A673 (cell line): ENCODE measurements around the gene IL20RA. TPM values are rescaled to one million over a fixed set of nuclear protein-coding genes. Genes with fewer than 3 reads are reported as not detected.

ENCODE experiments used
- BruUV-seq: library from RNA; stranded (reverse); fragments of 400-500 nt; replicated peaks from 2 replicates; lab custom pipeline; 2021; lab: Mats Ljungman, UMichigan
- CTCF ChIA-PET: fragments of 300-600 bp; sonication (Branson Sonifier 250); formaldehyde crosslinking; loops from one replicate; lab custom pipeline; 2022; ENCODE audit warnings: antibody characterized with exemption; lab: Charles Lee
- POLR2A ChIA-PET: fragments of 300-600 bp; sonication (Branson Sonifier 250); formaldehyde crosslinking; loops from one replicate; lab custom pipeline; 2022; ENCODE audit warnings: antibody characterized with exemption; ENCODE audit not compliant: low non-redundant PET; lab: Charles Lee
- DNase-seq: peaks from one replicate; pipeline ENCODE4 v3.0.0-alpha.2; 2015; ENCODE audit warnings: low spot score
- H3K27ac ChIP-seq: fragments of 200-600 bp; sonication (generic); 2 replicates; pipeline ENCODE4 v1.5.1; 2016; ENCODE audit warnings: mixed run types, low read depth, mild to moderate bottlenecking, mixed read lengths, antibody characterized with exemption, low read length; ENCODE audit not compliant: poor library complexity, severe bottlenecking
- H3K27me3 ChIP-seq: fragments of 200-600 bp; sonication (generic); replicated peaks from 2 replicates; pipeline ENCODE4 v1.6.1; 2017; ENCODE audit warnings: mixed run types, low read depth, mild to moderate bottlenecking, mixed read lengths, antibody characterized with exemption, low read length; ENCODE audit not compliant: insufficient read depth, poor library complexity
- H3K36me3 ChIP-seq: fragments of 200-600 bp; sonication (generic); 2 replicates; pipeline ENCODE4 v1.6.1; 2016; ENCODE audit warnings: mixed run types, mild to moderate bottlenecking, mixed read lengths, antibody characterized with exemption, low read length; ENCODE audit not compliant: insufficient read depth, poor library complexity, severe bottlenecking
- H3K4me1 ChIP-seq: fragments of 200-600 bp; sonication (generic); 2 replicates; pipeline ENCODE4 v1.6.1; 2017; ENCODE audit warnings: mixed run types, mild to moderate bottlenecking, mixed read lengths, antibody characterized with exemption, low read length; ENCODE audit not compliant: insufficient read depth, poor library complexity, severe bottlenecking
- H3K4me3 ChIP-seq: fragments of 200-600 bp; sonication (generic); 2 replicates; pipeline ENCODE4 v1.5.1; 2016; ENCODE audit warnings: low read depth, mixed run types, mild to moderate bottlenecking, mixed read lengths, low read length; ENCODE audit not compliant: poor library complexity, severe bottlenecking
- H3K9me3 ChIP-seq: fragments of 200-600 bp; sonication (generic); 2 replicates; pipeline ENCODE4 v1.6.1; 2016; ENCODE audit warnings: mixed run types, low read depth, mild to moderate bottlenecking, mixed read lengths, antibody characterized with exemption, low read length; ENCODE audit not compliant: poor library complexity, severe bottlenecking
- EZH2 ChIP-seq: fragments of 200-600 bp; sonication (generic); IDR thresholded peaks from 2 replicates; pipeline ENCODE4 v1.6.1; 2017; ENCODE audit warnings: borderline replicate concordance, low read depth, mild to moderate bottlenecking, mixed read lengths, antibody characterized with exemption, low read length; ENCODE audit not compliant: poor library complexity, severe bottlenecking
- intact Hi-C: fragments of 100-400 bp; cut with micrococcal nuclease; formaldehyde crosslinking; loops from one replicate; pipeline ENCODE4 v1.10.0; 2022; ENCODE audit not compliant: unreplicated experiment
- total RNA-seq: library from RNA; stranded (reverse); gene quantifications from 2 replicates; pipeline ENCODE4 v1.2.3, GENCODE V29; 2021
- TF ChIP-seq, protein P1 (sequence below): fragments of 300-800, 200-600 bp; sonication (generic); conservative IDR thresholded peaks from 2 replicates; pipeline ENCODE4 v1.5.1; 2017; ENCODE audit warnings: low read depth, mild to moderate bottlenecking, antibody characterized with exemption, low read length, moderate library complexity, mixed read lengths

The IL20RA gene
- total RNA-seq, 1 experiment from 2014 or later, result not detected

DNA sequence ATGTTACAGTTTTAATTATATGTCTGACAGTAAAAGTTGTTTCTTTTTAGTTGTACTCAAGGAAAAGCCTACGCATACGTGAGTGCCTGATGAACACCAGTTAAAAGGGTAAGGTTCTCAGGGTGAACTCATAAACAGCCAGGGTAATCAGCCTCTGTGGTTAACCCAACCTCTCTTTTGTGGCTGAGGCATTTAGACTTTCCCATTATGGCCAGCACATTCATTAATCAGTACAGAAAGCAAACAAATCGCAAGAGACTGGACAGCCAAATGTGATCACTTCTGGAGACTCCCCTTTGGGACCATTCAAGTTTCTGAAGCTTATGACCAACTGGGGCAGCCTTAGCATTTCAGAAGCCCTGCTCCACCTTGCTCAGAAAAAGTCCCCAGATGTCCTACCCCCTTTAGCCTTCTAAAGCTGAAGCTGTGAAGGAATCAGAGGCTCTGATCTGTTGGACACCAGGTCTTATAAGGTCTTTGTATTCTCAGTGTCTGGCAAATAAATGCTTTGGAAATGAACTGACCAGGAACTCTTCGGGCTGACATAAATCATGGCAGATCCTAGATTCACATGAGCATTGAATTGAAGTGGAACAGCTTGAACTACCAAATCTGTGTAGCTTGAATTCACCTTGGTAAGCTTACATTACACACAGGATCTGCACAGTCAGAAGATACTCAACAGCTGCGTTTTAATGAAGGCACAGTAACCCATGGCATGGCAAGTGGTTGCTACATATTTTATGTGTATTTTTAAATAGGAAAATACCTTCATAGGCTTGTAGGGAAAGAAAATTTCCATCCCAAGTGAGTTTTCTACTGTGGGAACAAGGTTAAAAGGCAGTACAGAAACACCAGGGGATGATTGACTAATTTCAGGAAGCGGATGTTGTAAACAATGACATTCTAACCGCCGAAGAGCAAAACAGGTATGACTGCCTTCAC, 18.7 kb downstream of the IL20RA start:
- ChIA-PET POLR2A (no interaction called here), CTCF (no interaction called here)
- Histone ChIP-seq H3K27me3 (peaks cover 8% of the 10 kb centered on the region), H3K4me3 (no peak overlapping the region), H3K36me3 (no peaks in the 10 kb centered on the region), H3K27ac (no peak overlapping the region), H3K4me1 (no peaks in the 10 kb centered on the region), H3K9me3 (no peaks in the 10 kb centered on the region)
- intact Hi-C loops, result no loop called here
- no TSS peak for BruUV-seq
- DNase-seq, result no peak
- no peak for TF ChIP-seq EZH2
- TF ChIP-seq, protein P1, sequence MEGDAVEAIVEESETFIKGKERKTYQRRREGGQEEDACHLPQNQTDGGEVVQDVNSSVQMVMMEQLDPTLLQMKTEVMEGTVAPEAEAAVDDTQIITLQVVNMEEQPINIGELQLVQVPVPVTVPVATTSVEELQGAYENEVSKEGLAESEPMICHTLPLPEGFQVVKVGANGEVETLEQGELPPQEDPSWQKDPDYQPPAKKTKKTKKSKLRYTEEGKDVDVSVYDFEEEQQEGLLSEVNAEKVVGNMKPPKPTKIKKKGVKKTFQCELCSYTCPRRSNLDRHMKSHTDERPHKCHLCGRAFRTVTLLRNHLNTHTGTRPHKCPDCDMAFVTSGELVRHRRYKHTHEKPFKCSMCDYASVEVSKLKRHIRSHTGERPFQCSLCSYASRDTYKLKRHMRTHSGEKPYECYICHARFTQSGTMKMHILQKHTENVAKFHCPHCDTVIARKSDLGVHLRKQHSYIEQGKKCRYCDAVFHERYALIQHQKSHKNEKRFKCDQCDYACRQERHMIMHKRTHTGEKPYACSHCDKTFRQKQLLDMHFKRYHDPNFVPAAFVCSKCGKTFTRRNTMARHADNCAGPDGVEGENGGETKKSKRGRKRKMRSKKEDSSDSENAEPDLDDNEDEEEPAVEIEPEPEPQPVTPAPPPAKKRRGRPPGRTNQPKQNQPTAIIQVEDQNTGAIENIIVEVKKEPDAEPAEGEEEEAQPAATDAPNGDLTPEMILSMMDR, result no peak

DNA sequence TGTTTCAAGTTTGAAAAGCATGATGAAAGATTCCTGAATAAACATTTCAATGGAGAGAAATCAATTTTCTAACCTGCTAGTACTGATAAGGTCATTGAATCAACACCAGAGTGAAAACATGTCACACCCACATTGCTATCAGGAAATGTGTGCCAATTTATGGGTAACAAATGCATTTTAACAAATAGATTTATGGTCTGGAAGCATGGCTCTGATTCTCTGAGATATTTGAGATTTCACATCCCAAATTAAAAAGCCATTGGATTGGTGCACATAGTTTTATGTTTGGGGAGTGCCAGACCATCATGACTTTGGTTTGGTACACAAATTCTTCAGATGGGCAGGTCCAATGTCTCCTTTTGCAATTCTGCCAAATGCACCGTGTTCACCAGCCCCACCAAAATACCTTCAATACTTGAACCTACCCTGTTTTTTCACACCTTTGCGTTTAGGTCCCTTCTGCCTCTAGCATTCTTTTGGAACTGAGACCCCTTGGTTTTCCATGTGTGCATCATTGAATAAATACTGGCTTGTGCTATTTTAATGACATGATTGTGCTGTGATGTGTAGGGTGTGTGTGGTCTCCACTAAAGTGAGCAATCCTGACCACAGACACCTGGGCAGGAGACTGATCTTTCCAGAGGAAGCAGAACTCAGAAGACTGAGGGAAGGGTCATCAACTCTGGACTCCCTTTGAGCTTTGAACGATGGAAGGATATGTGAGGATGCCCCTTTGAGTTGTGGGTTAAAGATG, 20.4 kb downstream of the IL20RA start:
- Histone ChIP-seq H3K27ac (no peak overlapping the region), H3K27me3 (peaks cover 8% of the 10 kb centered on the region), H3K4me1 (no peaks in the 10 kb centered on the region), H3K9me3 (no peaks in the 10 kb centered on the region), H3K4me3 (no peak overlapping the region), H3K36me3 (no peaks in the 10 kb centered on the region)
- no peak for TF ChIP-seq EZH2
- TF ChIP-seq, protein P1, result no peak
- ChIA-PET POLR2A (no interaction called here), CTCF (no interaction called here)
- DNase-seq, result no peak
- intact Hi-C loops, result no loop called here
- BruUV-seq, result no TSS peak

DNA sequence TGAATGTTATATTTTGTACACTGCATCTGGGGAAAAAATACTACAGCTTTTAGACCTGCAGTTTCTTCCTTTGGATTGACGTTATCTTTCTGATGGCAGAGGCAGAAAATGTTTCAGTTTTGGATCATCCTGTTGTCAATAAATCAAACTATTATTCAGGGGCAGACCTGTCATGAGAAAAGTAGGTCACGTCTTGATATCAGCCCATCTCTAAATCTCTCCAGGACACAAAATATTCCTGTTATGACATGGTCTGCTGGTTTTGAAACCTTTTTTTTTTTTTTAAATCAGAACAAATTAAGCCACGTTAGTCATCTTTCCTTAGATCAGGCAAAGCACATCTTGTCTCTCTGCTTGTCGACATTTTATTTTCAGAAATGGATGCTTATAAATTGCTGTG, 24.0 kb downstream of the IL20RA start:
- BruUV-seq, result no TSS peak
- no peaks in the 10 kb centered on the region for H3K36me3 ChIP-seq
- no peak overlapping the region for H3K4me3 ChIP-seq
- H3K27ac ChIP-seq, result no peak overlapping the region
- DNase-seq, result no peak
- intact Hi-C loops, result no loop called here
- ChIA-PET CTCF (no interaction called here), POLR2A (no interaction called here)
- H3K4me1 ChIP-seq, result no peaks in the 10 kb centered on the region
- TF ChIP-seq EZH2, result no peak
- TF ChIP-seq, protein P1, result no peak
- peaks cover 7% of the 10 kb centered on the region for H3K27me3 ChIP-seq
- H3K9me3 ChIP-seq, result no peaks in the 10 kb centered on the region
